KMS-11 (cell line): ENCODE data around the gene EXPH5.

ENCODE experiments used
- H2AFZ ChIP-seq: fragments of 200-600 bp; sonication (generic); 2 replicates; pipeline ENCODE4 v1.6.1; 2016; ENCODE audit warnings: antibody characterized with exemption, mixed run types, low read depth
- H3K27ac ChIP-seq: fragments of 200-600 bp; sonication (generic); 2 replicates; pipeline ENCODE4 v1.6.1; 2016; ENCODE audit warnings: mild to moderate bottlenecking, mixed run types
- H3K27me3 ChIP-seq: fragments of 200-600 bp; sonication (generic); 2 replicates; pipeline ENCODE4 v1.6.1; 2017; ENCODE audit warnings: mild to moderate bottlenecking, low read depth, mixed run types, moderate library complexity; ENCODE audit not compliant: insufficient read depth
- H3K36me3 ChIP-seq: fragments of 200-600 bp; sonication (generic); 2 replicates; pipeline ENCODE4 v1.6.1; 2017; ENCODE audit warnings: mild to moderate bottlenecking, mixed run types; ENCODE audit not compliant: insufficient read depth
- H3K4me1 ChIP-seq: fragments of 200-600 bp; sonication (generic); 2 replicates; pipeline ENCODE4 v1.6.1; 2016; ENCODE audit warnings: mild to moderate bottlenecking, low read depth, mixed run types; ENCODE audit not compliant: poor library complexity, severe bottlenecking
- H3K4me2 ChIP-seq: fragments of 200-600 bp; sonication (generic); 2 replicates; pipeline ENCODE4 v1.7.0; 2016; ENCODE audit warnings: mild to moderate bottlenecking, mixed run types
- H3K4me3 ChIP-seq: fragments of 200-600 bp; sonication (generic); IDR thresholded peaks from 2 replicates; pipeline ENCODE4 v1.6.1; 2017; ENCODE audit warnings: low read depth, low read length, mixed read lengths; ENCODE audit not compliant: insufficient read depth
- H3K79me2 ChIP-seq: fragments of 200-600 bp; sonication (generic); 2 replicates; pipeline ENCODE4 v1.6.1; 2016; ENCODE audit warnings: low read depth, mixed run types; ENCODE audit not compliant: insufficient read depth
- H3K9ac ChIP-seq: fragments of 200-600 bp; sonication (generic); 2 replicates; pipeline ENCODE4 v1.6.1; 2016; ENCODE audit warnings: mild to moderate bottlenecking, mixed run types
- H4K20me1 ChIP-seq: fragments of 200-600 bp; sonication (generic); 2 replicates; pipeline ENCODE4 v1.6.1; 2016; ENCODE audit warnings: mild to moderate bottlenecking, mixed run types; ENCODE audit not compliant: insufficient read depth
- TF ChIP-seq, protein P1 (sequence below): fragments of 200-600 bp; sonication (generic); conservative IDR thresholded peaks from 2 replicates; pipeline ENCODE4 v1.6.1; 2017; ENCODE audit warnings: low read depth, mild to moderate bottlenecking, antibody characterized with exemption, low read length, moderate library complexity, mixed read lengths

The EXPH5 gene

GRCh38 chr11:108498816-108499408, 94.7 kb downstream of the EXPH5 start:
- Histone ChIP-seq H3K4me1 (no peaks in the 10 kb centered on the region), H3K79me2 (no peaks in the 10 kb centered on the region), H3K4me3 (no peak overlapping the region), H3K27me3 (no peaks in the 10 kb centered on the region), H3K36me3 (no peaks in the 10 kb centered on the region), H3K4me2 (no peak overlapping the region), H4K20me1 (no peaks in the 10 kb centered on the region), H2AFZ (no peak overlapping the region), H3K9ac (no peak overlapping the region), H3K27ac (no peak overlapping the region)
- TF ChIP-seq, protein P1, sequence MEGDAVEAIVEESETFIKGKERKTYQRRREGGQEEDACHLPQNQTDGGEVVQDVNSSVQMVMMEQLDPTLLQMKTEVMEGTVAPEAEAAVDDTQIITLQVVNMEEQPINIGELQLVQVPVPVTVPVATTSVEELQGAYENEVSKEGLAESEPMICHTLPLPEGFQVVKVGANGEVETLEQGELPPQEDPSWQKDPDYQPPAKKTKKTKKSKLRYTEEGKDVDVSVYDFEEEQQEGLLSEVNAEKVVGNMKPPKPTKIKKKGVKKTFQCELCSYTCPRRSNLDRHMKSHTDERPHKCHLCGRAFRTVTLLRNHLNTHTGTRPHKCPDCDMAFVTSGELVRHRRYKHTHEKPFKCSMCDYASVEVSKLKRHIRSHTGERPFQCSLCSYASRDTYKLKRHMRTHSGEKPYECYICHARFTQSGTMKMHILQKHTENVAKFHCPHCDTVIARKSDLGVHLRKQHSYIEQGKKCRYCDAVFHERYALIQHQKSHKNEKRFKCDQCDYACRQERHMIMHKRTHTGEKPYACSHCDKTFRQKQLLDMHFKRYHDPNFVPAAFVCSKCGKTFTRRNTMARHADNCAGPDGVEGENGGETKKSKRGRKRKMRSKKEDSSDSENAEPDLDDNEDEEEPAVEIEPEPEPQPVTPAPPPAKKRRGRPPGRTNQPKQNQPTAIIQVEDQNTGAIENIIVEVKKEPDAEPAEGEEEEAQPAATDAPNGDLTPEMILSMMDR, result no peak

DNA sequence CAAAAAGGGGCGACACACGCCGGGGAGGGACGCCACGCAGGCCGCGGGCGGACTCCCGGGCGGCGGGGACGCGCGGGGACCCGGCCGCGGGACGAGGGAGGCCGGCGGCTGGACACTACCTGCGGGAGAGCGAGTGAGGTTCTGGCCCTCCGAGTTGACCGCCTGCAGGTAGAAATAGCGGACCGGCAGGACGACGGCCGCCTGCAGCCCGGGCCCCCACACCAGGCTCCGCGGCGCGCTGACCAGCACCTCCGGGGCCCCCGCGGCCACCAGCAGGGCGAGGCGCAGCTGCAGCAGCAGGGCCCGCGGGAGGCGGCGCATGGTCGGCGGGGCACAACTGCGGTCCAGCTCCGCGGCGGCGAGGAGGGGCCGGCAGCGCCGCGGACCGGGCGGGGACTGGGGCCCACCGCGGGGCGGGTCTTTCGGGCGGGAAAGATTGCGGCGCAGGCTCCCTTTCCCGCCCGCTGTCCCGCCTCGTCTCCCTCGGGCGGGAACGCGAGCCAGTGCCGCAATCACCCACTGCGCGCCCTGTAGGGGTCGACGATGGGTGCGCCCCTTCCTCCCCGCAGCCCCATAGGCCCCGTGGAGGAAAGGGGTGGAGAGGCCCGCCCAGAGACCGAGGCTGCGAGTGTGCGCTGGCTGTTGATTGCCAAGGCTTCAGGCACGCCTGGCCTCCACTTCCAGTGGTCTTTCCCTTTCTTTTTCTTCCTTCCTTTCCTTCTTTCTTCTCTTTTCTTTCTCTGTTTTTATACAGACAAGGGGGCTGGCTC, 95.3 kb downstream of the EXPH5 start, which contains the start of gene POGLUT3:
Gene POGLUT3 (minus strand): TSS at position 339 of the 770 bp plus-strand sequence. CDS start 18 bp downstream, at position 321.
- no peaks in the 10 kb centered on the region for H3K27me3 ChIP-seq
- H3K79me2 ChIP-seq, result no peaks in the 10 kb centered on the region
- no peaks in the 10 kb centered on the region for H3K4me1 ChIP-seq
- TF ChIP-seq, protein P1, result no peak
- no peaks in the 10 kb centered on the region for H4K20me1 ChIP-seq
- no peak within 1 kb of the TSS for H2AFZ ChIP-seq
- no peak within 1 kb of the TSS for H3K9ac ChIP-seq
- H3K27ac ChIP-seq, result no peak within 1 kb of the TSS
- no peaks in the 10 kb centered on the region for H3K36me3 ChIP-seq
- no peak within 1 kb of the TSS for H3K4me2 ChIP-seq
- H3K4me3 ChIP-seq, result no peak within 1 kb of the TSS

DNA sequence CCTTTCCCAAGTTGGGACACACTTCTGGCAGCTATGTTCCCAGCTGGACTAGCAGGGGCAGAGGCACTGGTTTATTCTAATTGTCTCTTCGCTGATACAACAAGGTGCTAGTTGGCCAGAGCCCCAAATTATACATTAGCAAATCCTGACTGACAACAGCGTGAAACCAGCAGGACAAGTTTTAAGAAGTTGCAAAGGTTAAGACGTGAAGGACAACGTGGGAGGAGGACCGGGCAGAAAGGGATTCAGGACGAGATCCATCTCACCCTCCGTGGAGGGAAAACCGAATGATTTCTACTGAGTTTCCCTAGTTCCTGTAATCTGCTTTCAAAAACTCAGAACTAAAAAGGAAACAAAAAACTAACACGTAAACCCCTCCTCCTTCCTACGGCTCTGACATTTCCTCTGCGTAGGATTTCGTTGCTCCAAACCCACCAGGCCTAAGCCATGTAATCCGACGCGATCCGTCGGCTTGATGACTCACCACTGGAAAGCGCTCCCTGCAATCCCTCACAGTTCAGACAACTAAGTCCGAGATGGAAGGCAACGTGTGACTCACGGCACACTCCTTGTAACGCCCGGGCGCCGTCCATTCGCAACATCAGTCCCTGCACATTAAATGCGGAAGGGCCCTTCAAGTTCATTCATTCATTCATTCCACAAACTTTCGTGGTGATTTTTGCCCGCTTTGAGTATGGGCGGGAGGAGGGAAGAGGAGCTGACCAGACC, 96.1 kb downstream of the EXPH5 start:
- no peak overlapping the region for H3K27ac ChIP-seq
- H3K27me3 ChIP-seq, result no peaks in the 10 kb centered on the region
- no peak overlapping the region for H3K9ac ChIP-seq
- H3K4me2 ChIP-seq, result no peak overlapping the region
- H4K20me1 ChIP-seq, result no peaks in the 10 kb centered on the region
- H2AFZ ChIP-seq, result no peak overlapping the region
- H3K79me2 ChIP-seq, result no peaks in the 10 kb centered on the region
- H3K4me3 ChIP-seq, result no peak overlapping the region
- H3K36me3 ChIP-seq, result no peaks in the 10 kb centered on the region
- no peaks in the 10 kb centered on the region for H3K4me1 ChIP-seq
- TF ChIP-seq, protein P1, result no peak

DNA sequence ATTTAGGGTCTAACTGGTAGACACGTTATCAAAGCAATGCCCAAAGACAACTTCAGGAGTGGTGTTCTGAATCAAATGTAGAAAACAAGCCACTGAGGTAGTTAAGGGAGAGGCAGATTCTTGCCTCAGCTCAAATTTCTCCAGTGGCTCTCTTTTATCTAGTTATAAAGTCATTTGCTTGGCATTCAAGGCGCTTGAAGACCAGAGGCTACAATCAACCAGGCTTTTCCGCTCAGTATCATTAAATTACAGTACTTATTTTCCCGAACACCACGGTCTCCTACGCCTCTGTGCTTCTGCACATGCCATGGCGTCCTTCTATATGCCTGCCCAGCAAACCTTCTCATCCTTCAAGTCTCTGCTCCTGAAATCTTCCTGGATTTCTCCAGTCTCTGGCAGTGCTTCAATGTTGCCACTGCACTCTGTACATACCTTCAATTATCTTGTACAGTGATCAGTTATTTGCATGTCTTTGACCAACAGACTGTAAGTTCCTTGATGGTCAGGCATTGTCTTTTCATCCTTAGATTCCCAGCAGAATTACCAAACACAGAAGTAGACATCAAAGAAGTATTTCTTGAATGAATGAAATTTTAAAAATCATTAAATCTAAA, 96.8 kb downstream of the EXPH5 start:
- Histone ChIP-seq H3K9ac (no peak overlapping the region), H2AFZ (no peak overlapping the region), H3K27ac (no peak overlapping the region), H3K4me1 (no peaks in the 10 kb centered on the region), H3K4me2 (no peak overlapping the region), H3K79me2 (no peaks in the 10 kb centered on the region), H3K36me3 (no peaks in the 10 kb centered on the region), H4K20me1 (no peaks in the 10 kb centered on the region), H3K4me3 (no peak overlapping the region), H3K27me3 (no peaks in the 10 kb centered on the region)
- TF ChIP-seq, protein P1, result no peak
